PFSK-1 (cell line): ENCODE measurements around the gene DIPK2A.

Experiments
- FOXP2 ChIP-seq: optimal IDR thresholded peaks from 2 replicates; pipeline ENCODE3; 2011; ENCODE audit warnings: borderline replicate concordance, control low read depth, inconsistent platforms; ENCODE audit not compliant: insufficient read depth; ENCODE audit errors: extremely low read length, extremely low read depth
- POLR2AphosphoS5 ChIP-seq: IDR thresholded peaks from 2 replicates; pipeline ENCODE4 v1.6.1; 2012; ENCODE audit warnings: low read depth, mild to moderate bottlenecking, control low read depth, low read length, moderate library complexity
- SIN3A ChIP-seq: IDR thresholded peaks from 2 replicates; pipeline ENCODE4 v1.6.1; 2012; ENCODE audit warnings: mild to moderate bottlenecking, low read length, moderate library complexity, borderline replicate concordance; ENCODE audit not compliant: insufficient read depth
- TAF1 ChIP-seq: IDR thresholded peaks from 2 replicates; pipeline ENCODE4 v1.6.1; 2012; ENCODE audit warnings: low read length, control low read depth, borderline replicate concordance; ENCODE audit not compliant: insufficient read depth
- TF ChIP-seq, protein P1 (sequence below), 2 experiments: IDR thresholded peaks; 2 replicates each; pipeline versions ENCODE4 v1.6.1 to v1.8.0; 2011 to 2012; ENCODE audit warnings: low read depth in 2 of 2, low read length in 2 of 2, control low read depth in 1 of 2, inconsistent platforms in 1 of 2, mild to moderate bottlenecking in 1 of 2, moderate library complexity in 1 of 2; ENCODE audit not compliant: insufficient read depth in 1 of 2

The DIPK2A gene

GRCh38 chr3:144018776-144019175 is 47.2 kb downstream of the DIPK2A start:
- TF ChIP-seq FOXP2 = no peak
- TF ChIP-seq POLR2AphosphoS5 = no peak
- TF ChIP-seq, protein P1, sequence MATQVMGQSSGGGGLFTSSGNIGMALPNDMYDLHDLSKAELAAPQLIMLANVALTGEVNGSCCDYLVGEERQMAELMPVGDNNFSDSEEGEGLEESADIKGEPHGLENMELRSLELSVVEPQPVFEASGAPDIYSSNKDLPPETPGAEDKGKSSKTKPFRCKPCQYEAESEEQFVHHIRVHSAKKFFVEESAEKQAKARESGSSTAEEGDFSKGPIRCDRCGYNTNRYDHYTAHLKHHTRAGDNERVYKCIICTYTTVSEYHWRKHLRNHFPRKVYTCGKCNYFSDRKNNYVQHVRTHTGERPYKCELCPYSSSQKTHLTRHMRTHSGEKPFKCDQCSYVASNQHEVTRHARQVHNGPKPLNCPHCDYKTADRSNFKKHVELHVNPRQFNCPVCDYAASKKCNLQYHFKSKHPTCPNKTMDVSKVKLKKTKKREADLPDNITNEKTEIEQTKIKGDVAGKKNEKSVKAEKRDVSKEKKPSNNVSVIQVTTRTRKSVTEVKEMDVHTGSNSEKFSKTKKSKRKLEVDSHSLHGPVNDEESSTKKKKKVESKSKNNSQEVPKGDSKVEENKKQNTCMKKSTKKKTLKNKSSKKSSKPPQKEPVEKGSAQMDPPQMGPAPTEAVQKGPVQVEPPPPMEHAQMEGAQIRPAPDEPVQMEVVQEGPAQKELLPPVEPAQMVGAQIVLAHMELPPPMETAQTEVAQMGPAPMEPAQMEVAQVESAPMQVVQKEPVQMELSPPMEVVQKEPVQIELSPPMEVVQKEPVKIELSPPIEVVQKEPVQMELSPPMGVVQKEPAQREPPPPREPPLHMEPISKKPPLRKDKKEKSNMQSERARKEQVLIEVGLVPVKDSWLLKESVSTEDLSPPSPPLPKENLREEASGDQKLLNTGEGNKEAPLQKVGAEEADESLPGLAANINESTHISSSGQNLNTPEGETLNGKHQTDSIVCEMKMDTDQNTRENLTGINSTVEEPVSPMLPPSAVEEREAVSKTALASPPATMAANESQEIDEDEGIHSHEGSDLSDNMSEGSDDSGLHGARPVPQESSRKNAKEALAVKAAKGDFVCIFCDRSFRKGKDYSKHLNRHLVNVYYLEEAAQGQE (IDR thresholded peaks at IDR 0.05; ENCODE audit: insufficient read depth in 1 of 2, low read depth in 2 of 2, low read length in 2 of 2) = no peak
- TF ChIP-seq SIN3A = no peak
- TF ChIP-seq TAF1 = no peak
